WERI-Rb-1 (cell line): ENCODE data around the gene CGREF1.

ENCODE experiments used
- DNase-seq: peaks from one replicate; pipeline ENCODE4 v3.0.0-alpha.2; 2020
- H3K27ac ChIP-seq: fragments of 250-450 bp; sonication (Bioruptor Pico); 2 replicates; pipeline ENCODE4 v1.5.1; 2020; ENCODE audit warnings: mild to moderate bottlenecking, moderate library complexity
- H3K27me3 ChIP-seq: fragments of 250-450 bp; sonication (Bioruptor Pico); 2 replicates; pipeline ENCODE4 v1.5.1; 2021; ENCODE audit warnings: mild to moderate bottlenecking, low read depth, moderate library complexity; ENCODE audit not compliant: insufficient read depth, severe bottlenecking
- H3K36me3 ChIP-seq: fragments of 250-450 bp; sonication (Bioruptor Pico); 2 replicates; pipeline ENCODE4 v1.5.1; 2020; ENCODE audit warnings: mild to moderate bottlenecking, moderate library complexity
- H3K4me3 ChIP-seq: 2 replicates; pipeline ENCODE4 v1.5.1; 2011; ENCODE audit warnings: low read depth, mild to moderate bottlenecking, control low read depth, low read length
- H3K9me3 ChIP-seq: fragments of 250-450 bp; sonication (Bioruptor Pico); 2 replicates; pipeline ENCODE4 v1.5.1; 2021; ENCODE audit warnings: mild to moderate bottlenecking, moderate library complexity; ENCODE audit not compliant: severe bottlenecking
- CTCF ChIP-seq: IDR thresholded peaks from 2 replicates; pipeline ENCODE4 v1.5.1; 2011; ENCODE audit warnings: low read depth, mild to moderate bottlenecking, control low read depth, inconsistent platforms, low read length

The CGREF1 gene

DNA sequence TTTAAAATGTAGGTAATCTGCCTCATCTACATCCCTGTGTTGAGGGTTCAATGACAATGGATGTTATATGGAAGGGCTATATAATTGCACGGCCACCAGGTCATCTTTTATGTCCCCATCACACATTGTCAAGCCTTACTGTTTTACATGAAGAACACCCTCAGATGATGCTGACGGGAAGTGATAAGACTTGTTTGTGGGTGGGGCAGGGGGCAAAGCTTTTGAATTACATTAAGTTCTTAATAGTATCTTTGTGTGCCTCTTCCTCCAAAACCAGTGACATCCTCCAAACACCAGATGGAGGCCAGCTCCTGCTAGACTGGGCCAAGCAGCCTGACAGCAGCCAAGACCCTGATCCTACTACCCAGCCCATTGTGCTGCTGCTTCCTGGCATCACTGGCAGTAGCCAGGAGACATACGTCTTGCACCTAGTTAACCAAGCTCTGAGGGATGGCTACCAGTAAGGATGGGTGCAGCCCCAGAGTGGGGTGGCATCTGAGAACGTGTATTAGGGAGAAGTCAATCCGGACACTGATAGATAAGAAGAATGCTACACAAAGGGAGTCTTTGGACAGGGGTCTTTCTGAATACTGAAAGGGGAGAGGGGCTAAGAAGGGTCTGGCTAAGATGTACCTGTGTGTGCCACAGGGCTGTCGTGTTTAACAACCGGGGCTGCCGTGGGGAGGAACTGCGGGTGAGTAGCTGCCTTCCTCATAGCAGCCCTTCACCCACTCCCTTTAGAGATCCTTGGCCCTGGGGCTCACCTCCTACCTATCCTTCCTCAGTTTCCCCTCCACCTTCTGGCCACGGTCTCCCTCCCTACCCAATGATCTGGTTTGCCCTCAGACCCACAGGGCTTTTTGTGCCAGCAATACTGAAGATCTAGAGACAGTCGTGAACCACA is 10.0 kb upstream of the CGREF1 start:
- no peaks in the 10 kb centered on the region for H3K27me3 ChIP-seq
- no peaks in the 10 kb centered on the region for H3K9me3 ChIP-seq
- no peak overlapping the region for H3K27ac ChIP-seq
- no peak overlapping the region for H3K4me3 ChIP-seq
- peaks cover 32% of the 10 kb centered on the region for H3K36me3 ChIP-seq
- TF ChIP-seq CTCF: no peak
- DNase-seq: no peak

GRCh38 chr2:27127883-27128667 is 9.1 kb upstream of the CGREF1 start:
- Histone ChIP-seq H3K36me3 (peaks cover 32% of the 10 kb centered on the region), H3K27me3 (no peaks in the 10 kb centered on the region), H3K9me3 (no peaks in the 10 kb centered on the region), H3K4me3 (no peak overlapping the region), H3K27ac (no peak overlapping the region)
- TF ChIP-seq CTCF: no peak
- DNase-seq: no peak

- no peaks in the 10 kb centered on the region for H3K9me3 ChIP-seq
- H3K4me3 ChIP-seq: no peak overlapping the region
- peaks cover 17% of the 10 kb centered on the region for H3K36me3 ChIP-seq
- TF ChIP-seq CTCF: no peak
- H3K27ac ChIP-seq: no peak overlapping the region
- no peaks in the 10 kb centered on the region for H3K27me3 ChIP-seq
- DNase-seq: no peak
Measured at GRCh38 chr2:27126252-27126710, 7.4 kb upstream of the CGREF1 start.

DNA sequence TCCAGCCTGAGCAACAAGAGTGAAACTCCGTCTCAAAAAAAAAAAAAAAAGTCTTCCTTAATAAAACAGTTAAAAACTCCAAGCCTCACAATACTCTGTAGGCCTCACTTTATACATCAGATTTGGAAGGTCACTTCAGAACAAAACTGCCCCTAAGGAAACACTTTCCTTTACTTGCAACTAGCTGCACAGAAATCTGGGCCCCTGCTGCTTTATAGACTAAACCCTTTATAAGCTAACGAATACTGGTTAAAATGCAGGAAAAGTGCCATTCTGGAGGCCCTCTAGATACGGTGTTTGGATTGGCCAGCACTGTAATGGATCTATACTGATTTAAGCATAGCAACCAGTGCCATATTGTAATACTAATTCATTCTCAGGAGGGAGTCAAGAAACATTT is 6.2 kb upstream of the CGREF1 start:
- peaks cover 5% of the 10 kb centered on the region for H3K36me3 ChIP-seq
- no peaks in the 10 kb centered on the region for H3K9me3 ChIP-seq
- no peak for DNase-seq
- no peaks in the 10 kb centered on the region for H3K27me3 ChIP-seq
- H3K27ac ChIP-seq: no peak overlapping the region
- TF ChIP-seq CTCF: no peak
- H3K4me3 ChIP-seq: no peak overlapping the region

DNA sequence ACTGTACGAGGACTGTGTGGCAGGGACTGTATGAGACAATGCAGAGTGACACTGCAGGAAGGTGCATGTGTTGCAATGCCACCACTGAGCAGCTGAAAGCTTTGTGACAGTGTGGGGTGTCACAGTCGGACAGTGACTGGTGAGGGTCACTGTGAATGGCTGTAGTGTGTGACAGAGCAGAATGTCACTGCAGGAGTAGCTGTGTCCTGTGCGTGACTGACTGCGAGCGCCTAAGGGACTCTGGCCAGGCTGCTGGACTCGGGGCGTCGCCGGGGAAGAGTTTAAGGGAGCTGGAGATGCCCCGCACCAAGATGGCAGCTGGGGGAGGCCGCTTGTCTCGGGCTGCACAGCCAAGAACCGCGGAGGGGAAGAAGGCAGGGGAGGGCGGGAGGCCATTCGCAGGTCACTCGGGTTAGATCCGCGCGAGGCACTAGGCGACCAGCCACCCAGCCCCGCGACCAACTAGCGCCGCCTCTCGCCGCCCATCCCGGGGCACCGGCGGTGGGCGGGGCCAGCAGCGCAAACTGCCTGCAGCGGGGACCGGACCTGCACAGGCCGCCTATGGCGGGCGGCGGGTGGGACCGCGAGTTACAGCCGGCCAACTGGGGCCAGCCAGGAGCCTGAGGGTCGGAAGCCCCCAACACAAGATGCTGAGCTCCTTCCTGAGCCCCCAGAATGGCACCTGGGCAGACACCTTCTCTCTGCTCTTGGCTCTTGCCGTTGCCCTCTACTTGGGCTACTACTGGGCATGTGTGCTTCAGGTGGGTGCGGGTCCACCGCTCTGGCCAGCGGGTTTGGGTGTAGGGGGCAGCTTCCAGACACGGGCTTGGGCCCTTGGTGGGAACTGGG is 4.6 kb upstream of the CGREF1 start, which contains the start of gene ABHD1:
TSS of gene ABHD1 (plus strand) at position 514 of the 849 bp plus-strand sequence. CDS start at position 648, 134 bp downstream.
- peak; percentile 77 for DNase-seq
- Histone ChIP-seq H3K36me3 (no peaks in the 10 kb centered on the region), H3K27ac (peak within 1 kb of the TSS; percentile 25), H3K27me3 (no peaks in the 10 kb centered on the region), H3K9me3 (no peaks in the 10 kb centered on the region), H3K4me3 (peak within 1 kb of the TSS; percentile 68)
- 0 out of 2 replicates have a peak, but pooled peaks have one; percentile 14 for TF ChIP-seq CTCF
